ENCODE data around the gene IARS1.

GRCh38 chr9:92257327-92257726 lies 36.2 kb downstream of the IARS1 start:
- no peak for TF ChIP-seq CTCF (IDR thresholded peaks at IDR 0.05)
- TF ChIP-seq POLR2A (IDR thresholded peaks at IDR 0.05): no peak

Measured in thyroid gland (tissue), 4 donors.